Non-pigmented ciliary epithelial cell (primary cell): ENCODE results near the gene MAPK7.

Source experiments
- DNase-seq: peaks from one replicate; pipeline ENCODE4 v3.0.0-alpha.2; 2010; ENCODE audit warnings: low read depth

MAPK7 gene

GRCh38 chr17:19421219-19421618, 42.9 kb downstream of the MAPK7 start:
- DNase-seq, result no peak

GRCh38 chr17:19421926-19422325, 43.6 kb downstream of the MAPK7 start:
- no peak for DNase-seq

DNA sequence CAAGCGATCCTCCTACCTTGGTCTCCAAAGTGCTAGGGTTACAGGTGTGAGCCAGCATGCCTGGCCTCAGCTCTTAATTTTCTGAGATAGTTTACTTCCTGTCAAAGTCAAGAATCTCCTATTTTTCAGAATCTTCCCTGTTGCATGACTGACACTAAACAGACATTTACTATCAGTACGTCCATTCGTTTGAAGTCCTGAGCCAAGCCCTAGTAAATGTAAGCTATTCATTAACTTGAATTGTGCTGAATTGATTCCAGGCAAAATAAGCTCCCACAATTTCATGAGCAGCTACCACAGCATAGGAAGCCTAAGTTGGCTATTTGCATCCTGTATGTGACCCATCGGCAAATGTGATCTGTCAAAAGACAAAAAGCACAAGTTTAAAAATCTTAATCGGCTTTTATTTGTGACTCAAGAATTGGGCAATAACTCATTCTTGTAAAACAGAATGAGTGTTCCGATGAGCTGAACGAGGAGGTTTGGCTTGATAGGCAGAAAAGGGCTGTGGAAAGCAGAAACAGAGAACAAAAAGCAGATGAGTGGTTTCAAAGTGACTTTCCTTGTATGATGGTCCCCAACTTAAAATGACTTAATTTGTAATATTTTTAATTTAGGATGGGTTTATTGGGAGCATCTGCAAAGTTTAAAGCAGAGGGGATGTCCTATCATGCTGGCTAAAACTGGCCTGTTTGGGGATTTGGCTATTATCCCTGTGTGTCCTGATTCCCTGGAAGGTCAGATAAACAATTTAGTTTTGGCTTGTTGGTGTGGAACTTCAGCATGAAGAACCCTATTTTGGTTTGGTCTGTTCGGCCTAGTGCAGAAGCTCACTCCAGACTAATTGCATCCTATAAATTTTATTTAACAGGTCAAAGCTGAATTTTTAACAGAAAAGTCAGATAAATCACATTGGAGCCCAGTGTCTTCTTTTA, 46.9 kb downstream of the MAPK7 start:
- no peak for DNase-seq

- DNase-seq, result no peak
Observed at GRCh38 chr17:19426631-19427030, 48.3 kb downstream of the MAPK7 start.

GRCh38 chr17:19431691-19432090, 53.4 kb downstream of the MAPK7 start:
- no peak for DNase-seq
